ENCODE data around the gene CYP4A22. TPM values are rescaled to one million over a fixed set of nuclear protein-coding genes. Genes with fewer than 3 reads are reported as not detected.
"Not testable (repeated sequence)": the region's sequence is repeated elsewhere in the genome, so short reads cannot be mapped to it uniquely, and the experiment has no call there.

The CYP4A22 gene
- total and polyA plus RNA-seq, 2 donors from 2014 or later: 4.1 to 108 TPM

GRCh38 chr1:47191940-47192457 lies 54.8 kb downstream of the CYP4A22 start:
- peaks cover 0 to 30% (median 21%) of the 10 kb centered on the region in 3 donors for H3K4me1 ChIP-seq (ENCODE audit: control insufficient read depth in 2 of 3, insufficient read depth in 2 of 3, low read depth in 1 of 3, low read length in 3 of 3)

GRCh38 chr1:47192458-47193384 lies 55.5 kb downstream of the CYP4A22 start:
- Histone ChIP-seq H3K27ac (ENCODE audit: low read depth in 2 of 2, low read length in 2 of 2) (peak overlapping the region; percentile 95 to 99), H3K9me3 (ENCODE audit: control insufficient read depth in 2 of 3, insufficient read depth in 1 of 3, low read length in 3 of 3) (no peaks in the 10 kb centered on the region), H3K36me3 (ENCODE audit: control insufficient read depth in 2 of 3, insufficient read depth in 3 of 3, low read length in 3 of 3) (no peaks in the 10 kb centered on the region), H3K4me1 (ENCODE audit: control insufficient read depth in 2 of 3, insufficient read depth in 2 of 3, low read depth in 1 of 3, low read length in 3 of 3) (peaks cover 0 to 30% (median 21%) of the 10 kb centered on the region in 3 donors), H3K27me3 (ENCODE audit: control insufficient read depth, insufficient read depth, low read length) (no peaks in the 10 kb centered on the region), H3K4me3 (ENCODE audit: low read length in 3 of 3) (peak overlapping the region in 2 of 3 donors; percentile 39 to 59), H3K9ac (ENCODE audit: low read length in 3 of 3) (peak overlapping the region in 1 of 3 donors; percentile 72)
- FAIRE-seq (no peak), DNase-seq (peak; percentile 81 to 91 (median 86))
- TF ChIP-seq CTCF (IDR thresholded peaks at IDR 0.05; ENCODE audit: borderline replicate concordance, extremely low read depth, insufficient read depth): peak; percentile 95
- intact Hi-C loops (cut with DNase I): no loop called here

More at GRCh38 chr1:47191940-47192457, 54.8 kb downstream of the CYP4A22 start:
- H3K9ac ChIP-seq (ENCODE audit: low read length in 3 of 3): peak overlapping the region in 1 of 3 donors; percentile 72
- no peak for FAIRE-seq
- TF ChIP-seq CTCF (IDR thresholded peaks at IDR 0.05; ENCODE audit: borderline replicate concordance, extremely low read depth, insufficient read depth): no peak
- H3K36me3 ChIP-seq (ENCODE audit: control insufficient read depth in 2 of 3, insufficient read depth in 3 of 3, low read length in 3 of 3): no peaks in the 10 kb centered on the region
- H3K9me3 ChIP-seq (ENCODE audit: control insufficient read depth in 2 of 3, insufficient read depth in 1 of 3, low read length in 3 of 3): no peaks in the 10 kb centered on the region
- peak in 1 of 5 donors; percentile 40 for DNase-seq
- H3K27me3 ChIP-seq (ENCODE audit: control insufficient read depth, insufficient read depth, low read length): no peaks in the 10 kb centered on the region
- peak overlapping the region; percentile 95 to 99 for H3K27ac ChIP-seq (ENCODE audit: low read depth in 2 of 2, low read length in 2 of 2)
- peak overlapping the region in 2 of 3 donors; percentile 39 to 59 for H3K4me3 ChIP-seq (ENCODE audit: low read length in 3 of 3)
- intact Hi-C loops (cut with DNase I): no loop called here

- H3K4me1 ChIP-seq (ENCODE audit: control insufficient read depth in 2 of 3, insufficient read depth in 2 of 3, low read depth in 1 of 3, low read length in 3 of 3): peaks cover 0 to 30% (median 21%) of the 10 kb centered on the region in 3 donors
- intact Hi-C loops (cut with DNase I); DNase-seq; H3K36me3 ChIP-seq (ENCODE audit: control insufficient read depth in 2 of 3, insufficient read depth in 3 of 3, low read length in 3 of 3); H3K4me3 ChIP-seq (ENCODE audit: low read length in 3 of 3); H3K9ac ChIP-seq (ENCODE audit: low read length in 3 of 3); FAIRE-seq; H3K9me3 ChIP-seq (ENCODE audit: control insufficient read depth in 2 of 3, insufficient read depth in 1 of 3, low read length in 3 of 3); H3K27ac ChIP-seq (ENCODE audit: low read depth in 2 of 2, low read length in 2 of 2); H3K27me3 ChIP-seq (ENCODE audit: control insufficient read depth, insufficient read depth, low read length): not testable (repeated sequence)
These were observed 56.3 kb downstream of the CYP4A22 start for GRCh38 chr1:47193496-47193895.

- H3K9ac ChIP-seq (ENCODE audit: low read length in 3 of 3): no peak overlapping the region
- H3K36me3 ChIP-seq (ENCODE audit: control insufficient read depth in 2 of 3, insufficient read depth in 3 of 3, low read length in 3 of 3): no peaks in the 10 kb centered on the region
- no peaks in the 10 kb centered on the region for H3K27me3 ChIP-seq (ENCODE audit: control insufficient read depth, insufficient read depth, low read length)
- H3K4me3 ChIP-seq (ENCODE audit: low read length in 3 of 3): no peak overlapping the region
- peaks cover 0 to 30% (median 21%) of the 10 kb centered on the region in 3 donors for H3K4me1 ChIP-seq (ENCODE audit: control insufficient read depth in 2 of 3, insufficient read depth in 2 of 3, low read depth in 1 of 3, low read length in 3 of 3)
- H3K9me3 ChIP-seq (ENCODE audit: control insufficient read depth in 2 of 3, insufficient read depth in 1 of 3, low read length in 3 of 3): no peaks in the 10 kb centered on the region
- H3K27ac ChIP-seq (ENCODE audit: low read depth in 2 of 2, low read length in 2 of 2): no peak overlapping the region
- intact Hi-C loops (cut with DNase I): no loop called here
- FAIRE-seq (no peak), DNase-seq (no peak)
- TF ChIP-seq CTCF (IDR thresholded peaks at IDR 0.05; ENCODE audit: borderline replicate concordance, extremely low read depth, insufficient read depth): no peak
These were observed 57.1 kb downstream of the CYP4A22 start for GRCh38 chr1:47194311-47194710.

- H3K27ac ChIP-seq (ENCODE audit: low read depth in 2 of 2, low read length in 2 of 2); H3K4me3 ChIP-seq (ENCODE audit: low read length in 3 of 3); DNase-seq; H3K9ac ChIP-seq (ENCODE audit: low read length in 3 of 3); H3K27me3 ChIP-seq (ENCODE audit: control insufficient read depth, insufficient read depth, low read length); FAIRE-seq; intact Hi-C loops (cut with DNase I); H3K9me3 ChIP-seq (ENCODE audit: control insufficient read depth in 2 of 3, insufficient read depth in 1 of 3, low read length in 3 of 3); H3K36me3 ChIP-seq (ENCODE audit: control insufficient read depth in 2 of 3, insufficient read depth in 3 of 3, low read length in 3 of 3): not testable (repeated sequence)
- H3K4me1 ChIP-seq (ENCODE audit: control insufficient read depth in 2 of 3, insufficient read depth in 2 of 3, low read depth in 1 of 3, low read length in 3 of 3): peaks cover 0 to 20% (median 13%) of the 10 kb centered on the region in 3 donors
These were observed 58.7 kb downstream of the CYP4A22 start for GRCh38 chr1:47195981-47196380.
